NCI-H345 (cell line): Measurements from ENCODE around the gene DMXL1.
"Not testable (repeated sequence)": the region's sequence is repeated elsewhere in the genome, so short reads cannot be mapped to it uniquely, and the experiment has no call there.

Experiments
- DNase-seq: peaks from one replicate; lab custom pipeline; 2025; lab: John Stamatoyannopoulos, UW

Gene DMXL1

DNA sequence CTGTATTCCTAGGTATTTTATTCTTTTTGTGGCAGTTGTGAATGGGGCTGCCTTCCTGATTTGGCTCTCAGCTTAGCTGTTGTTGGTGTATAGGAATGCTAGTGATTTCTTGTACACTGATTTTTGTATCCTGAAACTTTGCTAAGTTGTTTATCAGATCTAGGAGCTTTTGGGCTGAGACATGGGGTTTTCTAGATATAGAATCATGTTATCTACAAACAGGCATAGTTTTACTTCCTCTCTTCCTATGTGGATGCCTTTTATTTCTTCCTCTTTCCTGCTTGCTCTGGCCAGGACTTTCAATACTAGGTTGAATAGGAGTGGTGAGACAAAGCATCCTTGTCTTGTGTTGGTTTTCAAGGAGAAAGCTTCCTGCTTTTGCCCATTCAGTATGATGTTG is 129.9 kb downstream of the DMXL1 start:
- DNase-seq: no peak

DNA sequence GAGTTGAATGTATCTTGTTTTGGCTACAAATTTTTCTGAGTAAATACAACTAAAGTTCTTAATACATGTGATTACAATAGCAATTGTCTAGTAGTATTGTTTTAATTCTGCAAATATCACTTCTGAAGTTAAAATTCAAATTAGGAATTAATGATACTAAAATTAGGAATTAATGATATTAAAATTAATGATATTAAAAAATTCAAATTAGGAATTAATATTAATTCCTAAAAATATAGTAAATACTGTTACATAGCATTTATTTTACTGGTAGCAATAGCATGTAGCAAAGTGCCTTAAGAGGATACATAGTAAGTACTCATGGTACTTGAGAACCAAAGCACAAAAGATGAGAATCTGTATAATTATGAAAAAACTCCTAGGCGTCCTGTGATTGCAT is 136.2 kb downstream of the DMXL1 start:
- no peak for DNase-seq

DNA sequence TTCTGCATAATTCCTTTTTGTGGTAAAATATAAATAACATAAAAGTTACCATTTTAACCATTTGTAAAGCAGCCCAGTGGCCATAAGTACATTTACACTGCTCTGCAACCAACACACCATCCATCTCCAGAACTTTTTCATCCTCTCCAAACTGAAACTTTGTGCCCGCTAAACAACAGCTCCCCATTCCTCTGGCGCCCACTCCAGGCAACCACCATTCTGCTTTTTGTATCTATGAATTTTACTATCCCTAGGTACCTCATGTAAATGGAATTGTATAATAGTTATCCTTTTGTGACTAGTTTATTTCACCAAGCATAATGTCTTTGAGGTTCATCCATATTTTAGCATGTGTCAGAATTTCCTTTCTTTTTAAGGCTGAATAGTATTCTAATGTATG is 141.1 kb downstream of the DMXL1 start:
- no peak for DNase-seq

DNA sequence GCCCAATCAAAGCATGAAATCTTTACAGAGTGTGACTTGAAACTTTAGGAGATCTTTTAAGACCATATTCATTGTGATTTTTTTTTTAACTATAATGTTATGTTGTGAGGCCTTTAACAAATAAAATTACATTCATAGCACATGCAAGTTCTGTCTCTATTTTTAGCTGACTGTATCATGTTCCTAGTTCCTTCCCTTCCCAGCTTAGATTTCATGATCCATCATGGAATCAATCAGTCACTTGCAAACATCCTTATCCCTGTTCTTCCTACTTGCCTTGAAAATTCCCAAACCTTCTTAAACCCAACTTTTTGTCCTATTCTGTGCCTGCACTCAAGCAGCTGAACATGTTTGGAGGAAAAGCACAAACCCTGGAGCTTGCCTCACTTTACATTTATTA is 141.8 kb downstream of the DMXL1 start:
- DNase-seq: no peak

DNA sequence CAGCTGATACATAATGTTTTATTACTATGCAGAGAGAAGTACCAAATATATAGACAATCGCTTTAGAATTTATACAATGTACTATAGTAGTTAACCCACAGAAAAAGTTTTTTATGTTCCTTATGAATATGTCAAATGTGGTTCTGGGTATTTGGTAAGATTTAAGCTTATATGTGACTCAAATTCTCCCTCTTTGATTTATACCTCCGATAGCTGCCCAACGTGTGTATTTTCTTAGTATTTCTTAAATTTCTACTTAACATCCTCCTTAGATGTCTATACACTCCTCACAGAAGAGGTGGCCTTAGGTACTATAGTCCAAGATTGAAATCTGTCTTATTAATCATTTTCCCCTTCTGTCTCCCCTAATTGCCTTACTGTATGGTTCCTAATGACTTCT is 146.3 kb downstream of the DMXL1 start:
- DNase-seq: no peak

DNA sequence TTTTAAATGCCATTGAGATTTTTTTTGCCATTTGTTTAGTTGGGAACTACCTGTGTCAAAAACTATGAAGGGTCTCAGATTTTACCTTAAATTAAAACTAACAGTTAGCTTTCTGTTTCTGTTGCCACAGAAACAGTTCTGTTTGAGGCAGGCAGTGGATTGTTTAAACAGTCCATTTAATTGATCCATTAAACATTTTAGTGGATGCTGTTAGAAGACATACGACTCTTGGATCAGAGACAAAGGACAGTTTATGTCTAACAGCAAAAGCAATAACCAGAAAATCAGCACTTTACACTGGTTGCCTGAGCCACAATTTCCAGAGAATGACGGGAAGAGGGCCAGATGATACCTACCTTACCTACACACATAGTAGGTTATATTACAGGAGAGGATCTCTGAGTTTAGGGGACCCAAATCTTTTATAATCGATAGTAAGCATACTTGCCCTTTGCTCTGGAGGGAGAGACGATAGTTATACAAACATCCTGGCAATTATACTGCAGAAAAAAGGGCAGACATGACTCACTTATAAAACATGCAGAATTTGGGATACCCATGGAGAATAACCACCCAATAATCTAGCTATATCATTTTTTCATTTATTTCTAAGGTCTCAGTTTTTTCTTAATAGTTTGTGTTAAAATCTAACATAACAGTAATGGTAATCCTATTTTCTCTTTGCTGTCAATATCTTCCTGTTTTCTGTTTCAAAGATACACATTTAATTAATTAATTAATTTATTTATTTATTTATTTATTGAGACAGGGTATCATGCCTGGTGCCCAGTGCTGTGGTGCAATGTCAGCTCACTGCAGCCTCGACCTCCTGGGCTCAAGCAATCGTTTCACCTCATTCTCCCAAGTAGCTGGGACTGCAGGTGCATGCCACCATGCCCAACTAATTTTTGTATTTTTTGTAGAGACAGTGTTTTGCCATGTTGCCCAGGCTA is 148.2 kb downstream of the DMXL1 start:
- no peak for DNase-seq

DNA sequence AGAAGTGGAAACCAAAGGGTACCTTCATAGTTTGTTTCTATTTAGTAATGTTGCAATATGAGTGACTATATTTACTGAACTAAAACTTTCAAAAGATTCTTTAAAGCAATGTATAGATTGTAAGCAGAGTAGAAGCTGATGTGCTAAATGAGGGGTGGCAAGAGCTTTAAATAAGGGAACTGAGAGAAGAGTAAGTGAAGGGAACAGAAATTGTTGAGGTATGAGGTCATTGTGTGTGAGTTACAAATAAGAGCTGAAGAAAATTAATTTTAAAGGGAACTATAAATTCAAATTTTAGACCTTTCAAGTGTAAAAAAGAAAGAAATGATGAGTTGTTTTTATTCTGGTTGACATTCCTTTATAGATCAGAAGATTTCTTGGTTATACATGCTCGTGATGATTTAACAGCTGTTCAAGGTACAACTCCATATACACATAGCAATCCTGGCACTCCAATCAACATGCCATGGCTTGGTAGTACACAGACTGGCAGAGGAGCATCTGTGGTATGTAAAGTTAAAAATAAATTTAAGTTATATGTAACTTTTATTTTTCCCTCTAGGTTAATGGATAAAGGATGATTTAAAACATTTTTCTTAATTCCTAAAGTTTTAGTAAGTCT is 149.8 kb downstream of the DMXL1 start:
- no peak for DNase-seq

DNA sequence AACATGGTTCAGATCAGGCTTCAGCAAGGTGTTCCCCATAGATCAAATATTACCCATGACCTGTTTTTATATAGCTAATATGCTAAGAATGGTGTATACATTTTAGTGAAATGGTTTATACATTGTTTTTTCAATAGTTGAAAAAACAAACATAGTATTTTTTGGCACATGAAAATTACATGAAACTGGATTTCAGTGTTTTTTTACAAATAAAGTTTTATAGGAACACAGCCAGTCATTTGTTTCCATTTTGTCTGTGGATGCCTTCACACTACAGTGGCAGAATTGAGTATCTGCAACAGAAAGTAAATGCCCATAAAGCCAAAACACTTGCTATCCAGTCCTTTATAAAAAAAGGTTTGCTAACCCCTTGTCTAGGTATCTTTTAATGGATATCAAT is 150.4 kb downstream of the DMXL1 start:
- DNase-seq: no peak

DNA sequence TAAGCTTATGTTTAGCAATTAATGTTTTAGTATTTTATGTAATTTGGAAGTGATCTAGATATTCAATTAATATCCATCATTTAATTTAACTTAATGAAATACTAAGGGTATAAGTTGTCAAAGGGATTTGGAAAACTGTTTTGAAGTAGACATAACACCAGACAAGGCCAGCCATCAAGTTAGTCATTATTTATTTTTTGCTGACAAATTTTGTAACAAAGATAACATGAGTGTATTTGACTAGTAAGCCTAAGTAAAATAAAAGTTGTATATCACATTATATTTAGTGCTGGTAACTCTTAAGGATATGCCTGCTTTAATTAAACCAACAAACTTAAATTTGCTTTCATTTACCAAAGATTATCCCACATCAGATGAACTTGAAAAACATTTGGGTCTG is 159.1 kb downstream of the DMXL1 start:
- no peak for DNase-seq

DNA sequence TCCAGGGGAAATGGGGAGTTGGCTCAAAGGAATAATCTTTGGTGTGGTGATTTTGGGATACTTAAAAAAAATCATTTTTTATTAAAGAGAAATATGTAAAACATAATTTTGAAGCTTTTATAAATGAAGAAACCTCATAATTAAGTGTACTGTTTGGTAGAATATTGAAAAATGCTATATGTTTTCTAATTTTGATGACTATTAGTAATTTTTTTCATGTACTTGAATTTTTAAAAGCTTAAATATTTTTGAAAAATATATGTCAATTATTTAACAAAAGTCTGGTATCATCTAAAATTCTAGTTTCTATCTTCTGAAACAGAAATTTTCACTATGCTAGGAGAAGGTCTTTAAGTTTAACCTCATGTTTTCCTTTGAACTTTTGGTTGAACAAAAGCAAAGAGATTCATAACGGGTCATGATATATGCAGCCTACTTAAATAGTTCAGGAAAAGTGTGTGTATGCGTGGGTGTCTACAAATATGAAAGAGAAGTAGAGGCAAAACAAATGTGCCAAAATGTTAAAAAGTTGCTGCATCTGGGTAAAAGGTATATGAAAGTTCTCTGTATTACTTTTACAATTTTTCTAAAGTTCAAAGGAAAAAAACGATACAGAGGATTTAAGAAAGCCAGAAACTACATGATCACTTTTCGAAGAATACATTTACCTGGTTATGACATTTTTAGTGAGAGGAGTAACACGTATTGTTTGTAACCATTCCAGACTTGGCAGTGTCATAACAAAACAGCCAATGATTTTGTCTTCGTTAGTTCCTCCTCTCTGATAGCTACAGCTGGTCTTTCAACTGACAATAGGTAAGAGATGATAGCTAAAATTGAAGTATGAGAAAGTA is 167.6 kb downstream of the DMXL1 start:
- DNase-seq: no peak

DNA sequence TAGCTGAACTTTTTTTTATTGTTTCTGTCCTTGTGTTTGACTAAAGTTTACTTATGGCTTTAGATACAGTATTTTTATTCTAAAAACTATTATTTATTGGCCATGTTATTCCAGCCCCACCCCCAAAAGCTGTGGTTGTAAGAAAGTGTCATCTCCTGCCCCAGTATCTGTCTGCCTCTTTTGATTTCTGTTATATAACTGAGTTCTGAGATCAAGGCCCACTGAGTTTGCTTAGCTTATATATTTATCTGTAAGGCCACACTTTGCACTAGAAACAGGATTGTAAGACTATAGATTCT is 168.2 kb downstream of the DMXL1 start:
- no peak for DNase-seq

DNA sequence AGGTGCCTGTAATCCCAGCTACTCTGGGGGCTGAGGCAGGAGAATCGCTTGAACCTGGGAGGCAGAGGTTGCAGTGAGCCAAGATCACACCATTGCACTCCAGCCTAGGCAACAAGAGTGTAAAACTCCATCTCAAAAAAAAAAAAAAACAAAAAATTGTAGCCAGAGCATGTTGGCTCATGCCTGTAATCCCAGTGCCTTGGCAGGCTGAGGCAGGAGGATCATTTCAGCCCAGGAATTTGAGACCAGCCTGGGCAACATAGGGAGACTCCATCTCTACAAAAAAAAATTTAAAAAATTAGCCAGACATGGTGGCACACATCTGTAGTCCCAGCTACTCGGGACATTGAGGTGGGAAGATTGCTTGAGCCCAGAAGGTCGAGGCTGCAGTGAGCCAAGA is 168.9 kb downstream of the DMXL1 start:
- not testable (repeated sequence) for DNase-seq

DNA sequence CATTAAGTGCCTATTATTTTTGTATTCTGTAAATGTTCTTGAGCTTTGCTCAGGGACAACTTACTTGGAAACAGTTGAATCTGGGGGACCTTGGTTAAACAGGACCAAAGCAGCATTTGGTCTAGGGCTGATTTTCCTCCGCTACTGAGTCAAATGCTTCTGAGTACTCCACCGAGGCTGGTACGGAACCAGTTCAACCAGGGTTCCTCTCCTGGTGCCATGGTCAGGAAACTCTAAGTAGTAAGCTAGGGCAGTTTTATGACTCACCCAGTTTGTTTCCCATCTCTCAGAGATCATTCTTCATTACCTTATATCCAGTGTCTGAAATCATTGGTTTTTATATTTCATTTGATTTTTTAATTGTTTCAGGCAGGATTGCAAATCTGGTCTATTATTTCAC is 173.0 kb downstream of the DMXL1 start:
- DNase-seq: no peak

DNA sequence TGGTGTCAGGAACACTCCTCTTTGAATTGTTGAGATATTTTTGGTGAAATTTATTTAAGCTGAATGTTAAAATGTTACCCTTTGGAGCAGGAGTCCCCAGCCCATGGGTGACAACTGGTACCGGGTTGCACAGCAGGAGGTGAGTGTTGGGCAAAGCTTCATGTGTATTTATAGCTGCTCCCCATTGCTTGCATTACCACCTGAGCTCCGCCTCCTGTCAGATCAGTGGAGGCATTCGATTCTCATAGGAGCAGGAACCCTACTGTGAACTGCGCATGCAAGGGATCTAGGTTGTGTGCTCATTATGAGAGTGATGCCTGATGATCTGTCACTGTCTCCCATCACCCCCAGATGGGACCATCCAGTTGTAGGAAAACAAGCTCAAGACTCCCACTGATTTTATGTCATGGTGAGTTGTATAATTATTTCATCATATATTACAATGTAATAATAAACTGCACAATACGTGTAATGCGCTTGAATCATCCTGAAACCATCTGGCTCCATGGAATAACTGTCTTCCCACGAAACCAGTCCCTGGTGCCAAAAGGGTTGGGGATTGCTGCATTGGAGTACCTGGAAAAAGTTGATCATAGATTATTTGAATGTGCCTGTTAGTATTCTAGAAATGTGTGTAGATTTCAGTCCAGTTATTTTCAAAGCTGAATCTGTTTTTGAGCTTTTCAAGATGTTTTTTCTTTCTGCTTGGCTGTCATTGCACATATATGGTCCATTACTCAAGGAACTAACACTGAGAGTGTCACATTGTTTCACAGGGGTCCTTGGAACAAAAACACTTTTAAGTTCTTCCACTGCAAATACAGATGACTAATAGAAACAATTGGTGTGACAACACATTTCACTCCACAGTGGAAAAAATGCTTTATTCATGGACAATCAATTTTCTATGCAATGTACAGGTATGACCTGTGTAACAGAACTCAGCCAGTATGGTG is 180.3 kb downstream of the DMXL1 start:
- no peak for DNase-seq

DNA sequence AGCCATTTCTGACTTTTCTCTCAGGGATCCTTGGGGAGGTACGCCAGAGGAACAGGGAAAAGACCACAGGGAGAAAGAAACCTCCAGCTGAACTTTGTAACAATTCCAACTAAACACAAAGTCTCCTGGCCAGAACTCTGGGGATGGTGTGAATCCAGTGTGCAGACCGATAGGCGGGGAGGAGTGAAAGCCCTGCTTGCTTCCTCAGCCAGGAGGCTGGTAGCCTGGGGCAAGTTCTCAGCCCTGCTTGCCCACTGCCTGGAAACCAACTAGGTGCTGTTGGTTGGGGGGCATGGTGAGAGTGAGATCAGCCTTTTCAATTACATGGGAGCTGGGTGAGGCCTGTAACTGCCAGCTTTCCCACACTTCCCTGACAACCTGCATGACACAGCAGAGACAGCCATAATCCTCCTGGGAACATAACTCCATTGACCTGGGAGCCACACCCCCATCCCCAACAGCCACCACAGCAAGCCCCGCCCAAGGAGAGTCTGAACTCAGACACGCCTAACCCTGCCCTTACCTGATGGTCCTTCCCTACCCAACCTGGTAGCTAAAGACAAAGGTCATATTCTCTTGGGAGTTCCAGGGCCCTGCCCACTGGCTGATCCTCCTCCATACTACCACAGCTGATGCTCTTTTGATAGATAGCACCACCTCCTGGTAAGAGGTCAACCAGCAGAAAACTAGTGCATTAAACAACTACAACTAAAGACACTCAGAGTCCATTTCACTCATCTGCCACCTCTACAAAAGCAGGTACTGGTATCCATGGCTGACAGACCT is 184.9 kb downstream of the DMXL1 start:
- DNase-seq: no peak

DNA sequence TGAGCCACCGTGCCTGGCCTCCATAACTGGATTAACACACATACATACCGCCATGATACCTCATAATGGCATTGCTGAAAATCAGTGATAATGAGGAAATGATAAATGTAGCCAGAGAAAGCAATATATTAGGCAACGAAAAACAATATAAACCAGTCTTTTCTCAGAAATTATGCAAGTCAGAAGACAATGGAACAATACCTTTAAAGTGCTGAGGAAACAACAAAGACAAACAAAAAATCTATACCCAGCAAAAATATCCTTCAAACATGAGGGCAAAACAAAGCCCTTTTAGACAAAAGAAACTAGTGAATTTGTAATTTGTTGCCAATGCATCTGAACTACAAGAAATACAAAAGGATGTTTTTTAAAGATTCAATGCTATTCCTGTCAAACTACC is 186.7 kb downstream of the DMXL1 start:
- DNase-seq: no peak

DNA sequence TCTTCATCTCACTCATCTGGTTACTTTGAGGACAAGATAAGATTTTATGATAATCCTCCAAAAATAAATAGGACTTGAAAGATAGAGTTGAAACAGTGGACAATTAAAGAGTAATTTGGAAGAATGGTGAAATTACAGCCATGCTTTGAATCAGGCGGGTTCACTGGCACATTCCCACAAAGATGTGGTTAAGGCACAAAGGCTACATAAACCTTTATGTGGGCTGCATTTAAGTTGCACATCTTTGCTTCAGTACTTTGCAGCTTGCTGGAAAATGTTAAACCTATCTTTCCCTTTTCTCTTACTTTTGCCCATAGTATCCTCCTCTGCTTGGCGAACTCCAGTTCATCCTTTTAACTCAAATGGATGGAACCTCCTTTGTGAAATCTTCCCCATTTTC is 192.8 kb downstream of the DMXL1 start:
- DNase-seq: no peak

DNA sequence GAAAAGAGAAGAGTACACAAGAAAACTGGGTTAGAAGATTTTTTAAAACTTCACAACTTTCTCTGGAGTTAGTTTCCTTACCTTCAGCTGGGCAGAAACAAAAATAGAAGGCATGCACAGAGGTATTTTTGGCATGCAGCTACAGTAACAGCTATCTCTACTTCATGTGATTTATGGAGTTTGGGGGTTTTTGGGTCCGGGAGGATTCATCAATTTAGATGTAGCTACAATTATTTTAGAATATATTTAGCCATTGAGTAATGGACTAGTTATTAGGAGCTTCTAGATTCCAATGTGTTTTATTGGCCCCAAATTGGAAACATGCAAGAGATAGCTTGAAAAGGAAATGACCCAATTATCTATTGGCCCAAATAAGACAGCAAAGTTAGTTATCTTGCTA is 193.3 kb downstream of the DMXL1 start:
- no peak for DNase-seq

DNA sequence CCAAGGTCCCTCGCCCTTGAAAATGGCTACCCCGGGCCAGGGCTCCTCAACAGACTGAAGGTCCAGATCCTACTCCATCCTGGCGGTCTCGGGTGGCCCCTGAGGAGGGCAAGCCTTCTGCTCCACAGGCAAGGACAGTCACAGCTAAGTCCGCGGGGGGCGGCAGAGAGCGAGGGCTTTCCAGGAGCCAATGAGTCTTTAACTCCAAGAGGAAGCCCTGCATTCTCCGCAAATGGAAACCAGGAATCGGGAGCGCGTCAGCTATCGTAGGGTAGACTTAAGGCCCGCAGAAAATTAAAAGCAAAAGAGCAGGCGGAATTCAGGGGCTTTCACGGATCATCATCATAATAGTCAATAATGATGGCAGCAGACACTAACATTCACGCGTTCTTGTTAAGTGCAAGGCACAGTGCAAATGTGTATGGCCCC is 197.1 kb downstream of the DMXL1 start:
- peak; percentile 89 for DNase-seq

DNA sequence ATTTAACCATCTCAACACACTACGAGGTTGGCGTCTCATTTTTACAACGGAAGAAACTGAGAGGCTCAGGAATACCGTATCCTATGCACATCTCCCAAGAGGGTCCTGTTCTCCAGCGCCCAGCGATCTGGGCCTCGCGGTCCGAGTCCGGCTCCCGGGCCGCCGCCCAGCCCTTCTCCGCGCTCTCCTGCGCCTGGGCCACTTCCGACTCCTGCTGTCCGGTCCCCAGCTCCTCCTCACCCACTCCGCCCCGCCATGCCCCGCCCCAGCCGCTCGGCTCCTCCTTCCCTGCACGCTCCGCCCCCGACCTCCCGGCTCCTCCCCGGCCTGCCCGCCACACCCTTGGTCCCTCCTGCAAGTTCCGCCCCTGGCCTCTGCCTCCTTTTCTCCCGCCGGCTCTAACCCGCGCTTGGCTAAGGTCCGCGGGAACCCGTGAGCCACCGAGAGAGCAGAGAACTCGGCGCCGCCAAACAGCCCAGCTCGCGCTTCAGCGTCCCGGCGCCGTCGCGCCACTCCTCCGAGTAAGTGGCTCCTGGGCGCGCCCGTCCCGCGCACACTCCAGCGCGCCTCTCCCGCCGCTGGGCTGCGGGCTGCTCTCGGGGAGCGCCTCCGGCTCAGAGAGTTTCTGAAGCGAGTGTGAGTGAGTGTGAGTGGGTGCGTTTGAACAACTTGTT is 197.6 kb downstream of the DMXL1 start:
- peak; percentile 90 for DNase-seq
